GM18873 (cell line): ENCODE measurements around the gene HAS3.
"Not testable (repeated sequence)": the region's sequence is repeated elsewhere in the genome, so short reads cannot be mapped to it uniquely, and the experiment has no call there.

ENCODE experiments used
- ATAC-seq: cut with Tn5 transposase; IDR thresholded peaks from one replicate; pipeline ENCODE4 v1.9.1; 2021; ENCODE audit warnings: mild to moderate bottlenecking, moderate library complexity, moderate number of reproducible peaks; ENCODE audit not compliant: unreplicated experiment, low FRiP score

Gene HAS3

DNA sequence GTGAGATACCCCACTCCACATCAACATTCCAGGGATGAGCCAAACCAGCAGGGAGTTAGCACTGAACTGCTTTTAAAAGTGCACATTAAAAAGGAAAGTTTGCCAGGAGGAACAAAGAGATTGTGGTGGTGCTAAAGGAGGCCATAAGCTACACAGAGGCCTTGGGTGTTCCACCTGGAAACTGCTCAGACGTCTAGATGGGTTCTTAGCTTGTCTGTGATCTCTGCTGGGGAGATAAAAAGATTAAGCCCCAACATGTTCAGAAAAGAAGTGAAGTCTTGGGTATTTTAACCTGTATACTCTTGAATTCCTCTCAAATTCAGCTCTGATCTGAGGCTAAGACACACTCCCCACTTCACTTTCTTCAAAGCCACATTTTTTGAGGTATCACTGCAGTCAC is 10.4 kb downstream of the HAS3 start:
- ATAC-seq, result no peak

DNA sequence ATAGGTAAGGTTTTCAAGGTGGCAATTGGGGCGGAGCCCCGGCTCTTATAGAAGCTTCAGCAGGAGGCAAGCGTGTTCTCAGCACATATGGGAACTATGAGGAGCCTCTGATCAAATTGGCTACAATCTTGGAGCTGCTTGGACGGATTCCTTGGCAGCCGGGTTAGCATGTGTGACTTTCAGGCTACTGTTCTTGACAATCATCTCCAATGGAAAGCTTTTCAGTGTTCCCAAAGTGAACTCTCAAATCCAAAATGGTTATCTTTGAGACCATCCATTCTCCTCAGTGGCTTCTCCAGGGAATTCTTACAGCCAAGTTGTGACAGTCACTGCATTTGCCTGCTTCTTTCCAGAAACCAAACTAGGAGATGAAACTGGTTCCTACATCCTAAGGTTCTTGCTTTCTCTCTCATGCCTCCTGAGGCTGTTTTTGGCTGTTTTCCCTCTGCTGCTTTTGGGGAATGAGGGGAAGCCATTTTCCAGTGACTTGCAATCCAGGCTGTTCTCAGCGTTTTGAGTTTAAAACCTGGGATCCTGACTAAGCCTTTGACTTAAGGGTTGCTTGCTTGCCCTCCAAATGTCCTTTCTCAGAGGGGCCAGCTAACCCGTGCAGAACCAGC is 10.9 kb downstream of the HAS3 start:
- no peak for ATAC-seq

DNA sequence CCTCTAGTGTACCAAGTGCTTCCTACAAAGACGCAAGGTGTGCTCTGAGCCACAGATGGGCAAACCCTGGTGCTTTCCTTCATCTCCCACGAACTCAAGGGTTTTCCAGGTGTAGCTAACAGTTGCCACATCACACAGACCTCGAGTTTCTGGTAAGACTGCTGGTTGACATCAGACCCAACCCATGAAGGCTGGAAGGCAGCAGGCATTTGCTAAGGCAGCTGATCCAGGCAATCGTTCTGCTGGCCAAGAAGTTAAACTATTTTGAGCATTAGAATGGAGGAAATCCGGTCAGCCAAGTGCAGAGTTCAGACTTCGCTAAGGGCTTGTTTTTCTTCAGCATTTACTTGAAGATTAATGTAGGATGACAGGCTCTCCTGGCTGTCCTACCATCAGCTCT is 11.5 kb downstream of the HAS3 start:
- ATAC-seq, result no peak

GRCh38 chr16:69118468-69118867 is 13.0 kb downstream of the HAS3 start:
- ATAC-seq, result no peak

GRCh38 chr16:69118994-69119393 is 13.5 kb downstream of the HAS3 start:
- ATAC-seq, result no peak

DNA sequence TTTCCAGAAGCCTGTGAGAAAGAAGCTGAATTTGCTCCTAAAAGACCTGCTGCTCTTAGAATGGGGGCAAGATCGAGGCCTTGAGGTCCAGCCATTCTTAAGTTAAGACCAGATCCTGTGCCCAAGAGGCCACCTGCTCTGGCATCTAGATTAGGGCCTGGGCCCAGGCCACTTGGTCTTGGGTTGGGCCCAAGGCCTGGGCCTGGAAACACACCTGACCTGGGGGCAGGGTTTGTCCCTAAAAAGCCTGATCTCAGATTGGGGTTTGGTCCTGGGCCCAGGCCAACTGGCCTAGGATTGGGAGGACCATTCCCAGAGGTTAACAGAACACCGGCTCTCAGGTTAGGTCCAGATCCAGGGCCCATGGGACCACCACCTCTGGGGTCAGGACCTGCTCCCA is 14.1 kb downstream of the HAS3 start:
- ATAC-seq, result no peak

DNA sequence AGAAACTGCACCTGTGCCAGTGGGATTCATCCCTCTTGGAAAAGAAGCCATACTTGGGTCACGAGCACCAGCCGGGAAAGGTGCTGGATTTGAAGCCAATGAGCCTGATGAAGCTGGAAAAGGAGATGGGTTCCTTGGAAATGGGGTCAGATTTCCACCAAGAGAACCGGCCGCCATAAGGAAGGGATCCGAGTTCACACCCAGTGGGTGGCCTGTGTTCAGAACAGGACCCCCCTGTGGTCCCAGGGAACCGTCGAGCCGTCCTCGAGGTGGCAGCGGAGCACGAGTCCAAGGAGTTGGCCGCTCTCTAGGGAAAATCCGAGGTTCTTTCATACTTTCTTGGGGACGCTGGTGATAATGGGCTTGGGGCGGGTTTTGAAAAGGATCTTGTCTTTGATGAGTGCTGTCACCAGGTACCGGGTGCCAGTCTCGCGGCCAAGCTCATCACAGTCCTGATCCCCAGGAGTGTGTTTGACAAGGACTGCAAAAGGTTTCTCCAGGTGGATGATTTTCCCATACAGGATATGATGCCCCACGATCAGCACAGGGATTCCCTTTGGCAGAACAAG is 14.7 kb downstream of the HAS3 start:
- ATAC-seq, result no peak

GRCh38 chr16:69123910-69124309 is 18.5 kb downstream of the HAS3 start:
- ATAC-seq, result no peak

DNA sequence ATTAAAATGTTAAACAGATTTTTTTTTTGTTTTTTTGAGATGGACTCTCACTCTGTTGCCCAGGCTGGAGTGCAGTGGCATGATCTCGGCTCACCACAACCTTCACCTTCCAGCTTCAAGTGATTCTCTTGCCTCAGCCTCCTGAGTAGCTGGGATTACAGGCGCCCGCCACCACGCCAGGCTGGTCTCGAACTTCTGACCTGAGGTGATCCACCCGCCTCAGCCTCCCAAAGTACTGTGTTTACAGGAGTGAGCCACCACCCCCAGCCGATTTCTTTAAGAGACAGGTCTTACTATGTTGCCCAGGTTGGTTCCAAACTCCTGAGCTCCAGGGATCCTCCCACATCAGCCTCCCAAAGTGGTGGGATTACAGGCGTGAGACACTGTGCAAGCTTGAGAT is 19.0 kb downstream of the HAS3 start:
- ATAC-seq, result not testable (repeated sequence)

- not testable (repeated sequence) for ATAC-seq
Observed at GRCh38 chr16:69124961-69125360, 19.5 kb downstream of the HAS3 start.

DNA sequence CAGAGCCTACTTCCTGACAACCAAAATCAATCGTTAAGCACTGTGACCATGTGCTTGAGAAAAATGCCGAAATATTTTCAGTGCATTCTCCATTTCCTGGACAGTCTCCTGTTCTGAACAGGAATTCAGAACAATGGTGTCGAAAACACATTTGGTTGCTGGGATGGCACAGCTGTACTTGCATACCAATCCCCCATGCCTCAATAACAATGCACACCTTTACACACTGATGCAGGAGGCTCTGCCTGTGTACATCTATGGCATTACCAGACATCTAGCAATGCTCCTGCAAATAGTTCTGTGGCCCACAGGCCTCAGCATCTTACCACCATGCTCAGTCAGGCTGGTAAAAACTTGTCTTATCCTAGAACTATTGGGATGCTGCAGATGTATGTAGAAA is 20.8 kb downstream of the HAS3 start:
- ATAC-seq, result no peak

- not testable (repeated sequence) for ATAC-seq
Observed at GRCh38 chr16:69126801-69127200, 21.3 kb downstream of the HAS3 start.

DNA sequence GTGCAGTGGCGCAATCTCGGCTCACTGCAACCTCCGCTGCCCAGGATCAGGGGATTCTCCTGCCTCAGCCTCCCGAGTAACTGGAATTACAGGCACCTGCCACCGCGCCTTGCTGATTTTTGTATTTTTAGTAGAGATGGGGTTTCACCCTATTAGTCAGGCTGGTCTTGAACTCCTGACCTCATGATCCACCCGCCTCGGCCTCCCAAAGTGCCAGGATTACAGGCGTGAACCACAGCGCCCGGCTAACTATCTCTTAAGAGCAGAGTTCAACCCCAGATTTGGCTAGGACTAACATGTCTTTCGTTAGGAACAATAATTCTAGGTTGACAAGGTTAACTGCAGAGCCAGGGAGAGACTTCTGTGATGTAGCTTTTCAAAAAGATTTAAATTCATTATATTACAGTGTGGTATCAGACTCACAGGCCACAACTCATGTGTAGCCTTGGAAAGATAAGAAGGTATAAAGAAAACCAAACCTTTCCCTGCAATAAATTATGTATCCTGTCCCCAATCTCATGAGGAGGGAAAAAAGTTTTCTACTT is 22.6 kb downstream of the HAS3 start:
- no peak for ATAC-seq

DNA sequence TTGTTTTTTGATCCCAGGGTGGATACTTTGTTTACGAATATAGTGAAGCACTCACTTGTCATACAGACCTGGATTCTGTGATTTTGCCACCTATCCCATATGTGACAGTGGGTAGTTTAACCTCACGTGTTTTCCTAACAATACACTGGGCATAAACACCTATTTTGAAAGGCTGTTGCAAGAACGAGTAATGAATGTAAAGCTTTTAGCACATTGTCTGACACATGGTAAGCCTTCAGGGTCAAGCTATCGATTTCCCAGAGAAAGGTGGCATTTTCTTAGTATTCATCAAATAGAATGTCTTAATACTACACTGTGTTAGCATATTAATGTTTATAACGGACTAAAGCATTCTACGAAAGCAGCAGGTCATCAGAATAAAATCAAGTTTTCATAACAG is 25.0 kb downstream of the HAS3 start:
- no peak for ATAC-seq

DNA sequence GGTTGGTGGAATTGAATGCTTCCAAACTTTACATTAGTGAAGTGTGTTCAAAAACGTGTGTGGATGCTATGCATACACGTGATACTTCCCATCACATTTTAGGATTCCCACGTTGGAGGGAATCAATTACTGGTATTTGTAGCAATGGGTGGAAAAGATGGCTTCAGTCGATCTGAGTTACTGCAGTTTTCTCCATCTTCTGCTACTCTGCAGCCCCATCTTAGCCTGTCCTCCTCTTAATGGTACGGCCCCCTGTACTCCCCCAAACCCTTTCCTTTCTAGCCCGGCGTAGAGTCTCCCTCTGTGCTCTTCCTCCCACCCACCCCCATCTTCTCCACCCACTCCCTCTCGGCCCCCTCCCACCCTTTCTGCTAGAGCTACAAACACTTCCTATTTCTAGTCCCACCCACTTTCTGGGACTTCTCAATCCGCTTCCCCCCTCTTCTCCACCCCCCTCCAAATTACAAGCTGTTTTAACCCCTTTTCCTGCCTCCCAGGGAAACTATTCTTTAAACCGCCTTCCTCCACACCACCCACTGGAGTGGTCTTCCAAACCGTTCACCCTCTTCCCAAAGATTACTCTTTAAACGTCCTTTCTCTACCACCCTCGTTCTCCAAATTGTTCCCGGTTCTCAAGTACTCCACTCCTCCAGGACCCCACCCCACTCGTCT is 25.9 kb downstream of the HAS3 start:
- no peak for ATAC-seq

DNA sequence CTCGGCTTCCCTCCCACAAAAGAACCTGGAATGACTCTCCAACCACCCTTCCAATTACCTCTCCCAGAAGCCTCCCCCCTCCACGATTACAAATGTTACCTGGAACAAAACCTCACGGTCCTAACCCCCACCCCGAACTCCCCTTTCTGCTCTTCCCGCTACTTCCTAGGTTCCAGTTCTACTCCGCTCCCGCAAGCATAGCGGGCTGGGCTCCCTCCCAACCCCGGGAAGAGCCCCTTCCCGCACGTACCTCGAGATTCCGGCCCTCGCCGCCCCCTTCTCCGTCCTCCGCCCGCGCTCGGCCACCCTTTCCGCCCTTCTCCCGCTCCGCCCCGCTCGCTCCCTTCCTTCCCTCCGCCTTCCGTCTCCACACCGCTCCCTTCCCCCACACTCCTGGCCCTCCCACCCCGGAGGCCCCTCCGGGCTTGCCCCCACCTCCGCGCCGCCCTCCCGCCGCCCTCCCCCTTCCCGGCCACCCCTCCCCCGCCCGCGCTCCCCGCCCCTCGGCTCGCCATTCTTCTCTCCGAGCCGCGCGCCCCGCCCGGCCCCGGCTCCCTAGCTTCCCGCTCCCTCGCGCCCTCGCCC is 26.5 kb downstream of the HAS3 start:
- no peak for ATAC-seq

DNA sequence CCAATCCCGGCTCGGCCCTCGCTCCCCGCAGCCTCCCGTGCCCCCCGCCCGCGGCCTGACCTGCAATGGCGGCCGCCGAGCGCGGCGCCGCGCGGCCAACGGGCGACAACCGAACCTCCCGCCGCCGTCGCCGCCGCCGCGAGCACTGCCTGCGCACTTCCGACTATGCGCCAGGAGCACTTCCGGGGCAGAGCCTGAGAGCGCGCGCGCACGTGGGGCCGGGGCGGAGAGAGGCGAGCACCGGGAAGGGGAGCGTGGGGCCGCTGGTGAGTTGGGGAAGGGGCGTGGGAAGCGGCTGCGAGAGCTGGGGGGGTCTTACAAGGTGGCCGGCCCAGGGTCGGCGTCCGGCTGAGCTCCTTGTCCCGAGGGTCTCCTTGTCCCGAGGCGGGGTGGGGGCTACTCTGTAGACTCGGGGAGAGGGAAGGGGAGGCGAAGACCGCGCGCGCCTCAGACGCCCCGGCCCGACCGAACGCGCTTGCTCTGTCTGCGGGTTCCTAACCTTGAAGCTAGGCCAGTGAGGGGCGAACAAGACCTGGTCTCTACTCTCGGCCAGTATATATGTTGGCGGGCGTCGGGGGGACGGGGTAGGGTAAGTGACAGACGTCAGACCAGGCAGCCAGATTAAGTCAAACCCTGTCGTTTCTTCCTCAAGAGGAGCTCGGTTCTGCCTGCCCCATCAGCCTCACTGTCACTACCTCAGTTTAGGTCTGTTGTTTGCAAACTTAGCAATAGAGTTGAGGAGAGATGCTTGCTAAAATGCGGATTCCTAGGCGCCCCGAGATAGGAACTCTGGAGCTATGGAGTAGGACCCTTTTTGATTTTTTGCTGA is 27.2 kb downstream of the HAS3 start, which contains the start of the genes CHTF8 and UTP4:
Gene CHTF8, minus strand, starts transcription at position 165 of the 829 bp plus-strand sequence. CDS start 11,130 bp downstream, outside the sequence.
Gene UTP4, plus strand, starts transcription at position 226 of the 829 bp plus-strand sequence. CDS start 811 bp downstream, outside the sequence.
- ATAC-seq, result peak; percentile 63

GRCh38 chr16:69133373-69133954 is 28.0 kb downstream of the HAS3 start:
- no peak for ATAC-seq

GRCh38 chr16:69138608-69139007 is 33.2 kb downstream of the HAS3 start:
- no peak for ATAC-seq

- not testable (repeated sequence) for ATAC-seq
Observed at GRCh38 chr16:69139464-69139863, 34.0 kb downstream of the HAS3 start.
